Hepatocyte (in vitro differentiated cells): ENCODE results near the gene VASH1. TPM values are rescaled to one million over a fixed set of nuclear protein-coding genes. Genes with fewer than 3 reads are reported as not detected.

ENCODE experiments used
- DNase-seq: peaks from one replicate; pipeline ENCODE4 v3.0.0-alpha.2; 2016; ENCODE audit warnings: low spot score
- H2AFZ ChIP-seq: fragments of 200-600 bp; sonication (generic); 2 replicates; pipeline ENCODE4 v1.6.0; 2016; ENCODE audit warnings: antibody characterized with exemption, mild to moderate bottlenecking
- H3K27ac ChIP-seq: fragments of 200-600 bp; sonication (generic); 2 replicates; pipeline ENCODE4 v1.5.1; 2016; ENCODE audit warnings: mild to moderate bottlenecking
- H3K27me3 ChIP-seq: fragments of 200-600 bp; sonication (generic); 2 replicates; pipeline ENCODE4 v1.6.1; 2016
- H3K36me3 ChIP-seq: fragments of 200-600 bp; sonication (generic); replicated peaks from 2 replicates; pipeline ENCODE4 v1.5.1; 2016; ENCODE audit warnings: low read depth; ENCODE audit not compliant: insufficient read depth
- H3K4me1 ChIP-seq: fragments of 200-600 bp; sonication (generic); 2 replicates; pipeline ENCODE4 v1.5.1; 2016; ENCODE audit warnings: mild to moderate bottlenecking, moderate library complexity; ENCODE audit not compliant: insufficient read depth
- H3K4me2 ChIP-seq: fragments of 200-600 bp; sonication (generic); 2 replicates; pipeline ENCODE4 v1.6.0; 2016
- H3K4me3 ChIP-seq: fragments of 200-600 bp; sonication (generic); 2 replicates; pipeline ENCODE4 v1.5.1; 2016; ENCODE audit warnings: mild to moderate bottlenecking
- H3K79me2 ChIP-seq: fragments of 200-600 bp; sonication (generic); 2 replicates; pipeline ENCODE4 v1.6.0; 2017; ENCODE audit warnings: mild to moderate bottlenecking
- H3K9me2 ChIP-seq: fragments of 200-600 bp; sonication (generic); replicated peaks from 2 replicates; pipeline ENCODE4 v1.6.0; 2017; ENCODE audit warnings: mild to moderate bottlenecking; ENCODE audit not compliant: insufficient read depth
- H3K9me3 ChIP-seq: fragments of 200-600 bp; sonication (generic); 2 replicates; pipeline ENCODE4 v1.5.1; 2016; ENCODE audit warnings: low read depth, mild to moderate bottlenecking
- H4K20me1 ChIP-seq: fragments of 200-600 bp; sonication (generic); 2 replicates; pipeline ENCODE4 v1.6.0; 2016; ENCODE audit warnings: mild to moderate bottlenecking; ENCODE audit not compliant: insufficient read depth, poor library complexity, severe bottlenecking
- EZH2 ChIP-seq: fragments of 200-600 bp; sonication (generic); IDR thresholded peaks from 2 replicates; pipeline ENCODE4 v1.6.1; 2016; ENCODE audit warnings: antibody characterized with exemption, mild to moderate bottlenecking, borderline replicate concordance
- EZH2phosphoT487 ChIP-seq: fragments of 200-600 bp; sonication (generic); IDR thresholded peaks from one replicate; pipeline ENCODE4 v1.6.1; 2018; ENCODE audit warnings: antibody characterized with exemption, mild to moderate bottlenecking, low read depth, moderate library complexity; ENCODE audit not compliant: unreplicated experiment, severe bottlenecking
- WGBS: methylation state at CpG from one replicate; pipeline ENCODE4 v1.1.6; 2016; ENCODE audit warnings: low lambda C conversion rate; ENCODE audit errors: missing lambda C conversion rate; 5-methylcytosine and 5-hydroxymethylcytosine counted together
- polyA plus RNA-seq: library from polyadenylated mRNA; unstranded; fragments of >200 nt; fragmentation: Nextera tagmentation; extraction: Ambion mirVana; gene quantifications from 2 replicates; pipeline ENCODE4 v1.2.1, GENCODE V29; 2016
- total RNA-seq: library from RNA; depleted of rRNA; stranded (reverse); fragments of >200 nt; gene quantifications from 2 replicates; pipeline ENCODE4 v1.2.3, GENCODE V29; 2014
- TF ChIP-seq, protein P1 (sequence below): fragments of 200-600 bp; sonication (generic); IDR thresholded peaks from 2 replicates; pipeline ENCODE4 v1.5.1; 2016; ENCODE audit warnings: antibody characterized with exemption, mild to moderate bottlenecking; ENCODE audit not compliant: poor library complexity

VASH1 gene
- total and polyA plus RNA-seq, 2 experiments from 2014 or later: 4.8 to 6.3 TPM

DNA sequence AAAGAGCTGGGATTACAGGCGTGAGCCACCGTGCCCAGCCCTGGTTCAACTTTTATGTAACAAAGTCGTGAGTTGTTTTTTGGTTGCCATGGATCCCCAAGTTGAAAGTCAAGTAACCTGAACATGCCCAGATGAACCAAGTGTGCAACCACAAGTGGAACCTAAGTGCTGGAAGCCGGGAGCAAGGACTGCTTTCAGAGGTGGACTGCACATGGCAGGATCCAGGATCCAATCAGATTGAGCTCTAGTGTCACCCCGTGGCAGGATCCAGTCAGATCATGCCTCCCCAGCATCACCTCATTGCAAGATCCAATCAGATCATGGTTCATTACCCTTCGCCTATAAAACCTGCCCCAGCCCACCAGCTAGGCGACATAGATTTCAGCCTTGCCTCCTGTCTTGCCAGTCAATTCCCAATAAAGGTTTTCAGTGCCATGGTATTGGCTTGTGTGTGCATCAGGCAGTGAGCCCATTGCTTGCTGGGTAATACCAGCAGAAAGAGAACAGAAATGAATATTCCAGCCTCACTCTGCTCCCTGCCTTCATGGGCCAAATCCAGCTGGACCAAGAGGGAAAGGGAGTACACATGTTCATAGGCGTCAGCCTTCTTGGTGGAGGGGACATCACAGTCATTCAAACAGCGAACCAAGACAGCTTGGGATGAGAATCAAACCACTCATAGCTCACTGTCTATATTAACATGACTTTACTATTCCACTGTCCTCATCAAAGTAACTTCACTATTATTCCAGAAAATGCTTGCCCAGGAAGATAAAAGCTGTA lies 43.6 kb upstream of the VASH1 start:
- 95% methylated on average over 9 of the region's 9 CpGs for WGBS
- no peak for DNase-seq

GRCh38 chr14:76718306-76719040 lies 42.8 kb upstream of the VASH1 start:
- Histone ChIP-seq H3K9me2 (no peaks in the 10 kb centered on the region), H3K4me3 (no peak overlapping the region), H3K9me3 (no peaks in the 10 kb centered on the region), H3K4me1 (no peaks in the 10 kb centered on the region), H3K4me2 (no peak overlapping the region), H3K27me3 (no peaks in the 10 kb centered on the region), H4K20me1 (no peaks in the 10 kb centered on the region), H3K36me3 (no peaks in the 10 kb centered on the region), H3K79me2 (no peaks in the 10 kb centered on the region), H2AFZ (no peak overlapping the region), H3K27ac (no peak overlapping the region)
- TF ChIP-seq, protein P1, sequence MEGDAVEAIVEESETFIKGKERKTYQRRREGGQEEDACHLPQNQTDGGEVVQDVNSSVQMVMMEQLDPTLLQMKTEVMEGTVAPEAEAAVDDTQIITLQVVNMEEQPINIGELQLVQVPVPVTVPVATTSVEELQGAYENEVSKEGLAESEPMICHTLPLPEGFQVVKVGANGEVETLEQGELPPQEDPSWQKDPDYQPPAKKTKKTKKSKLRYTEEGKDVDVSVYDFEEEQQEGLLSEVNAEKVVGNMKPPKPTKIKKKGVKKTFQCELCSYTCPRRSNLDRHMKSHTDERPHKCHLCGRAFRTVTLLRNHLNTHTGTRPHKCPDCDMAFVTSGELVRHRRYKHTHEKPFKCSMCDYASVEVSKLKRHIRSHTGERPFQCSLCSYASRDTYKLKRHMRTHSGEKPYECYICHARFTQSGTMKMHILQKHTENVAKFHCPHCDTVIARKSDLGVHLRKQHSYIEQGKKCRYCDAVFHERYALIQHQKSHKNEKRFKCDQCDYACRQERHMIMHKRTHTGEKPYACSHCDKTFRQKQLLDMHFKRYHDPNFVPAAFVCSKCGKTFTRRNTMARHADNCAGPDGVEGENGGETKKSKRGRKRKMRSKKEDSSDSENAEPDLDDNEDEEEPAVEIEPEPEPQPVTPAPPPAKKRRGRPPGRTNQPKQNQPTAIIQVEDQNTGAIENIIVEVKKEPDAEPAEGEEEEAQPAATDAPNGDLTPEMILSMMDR: no peak
- no peak for TF ChIP-seq EZH2phosphoT487
- no peak for TF ChIP-seq EZH2
- 89% methylated on average over 6 of the region's 6 CpGs for WGBS
- no peak for DNase-seq

More for the DNA sequence above, 43.6 kb upstream of the VASH1 start:
- H3K27me3 ChIP-seq: no peaks in the 10 kb centered on the region
- H4K20me1 ChIP-seq: no peaks in the 10 kb centered on the region
- H3K36me3 ChIP-seq: no peaks in the 10 kb centered on the region
- no peaks in the 10 kb centered on the region for H3K9me3 ChIP-seq
- H3K4me2 ChIP-seq: no peak overlapping the region
- H2AFZ ChIP-seq: no peak overlapping the region
- TF ChIP-seq EZH2 (no peak), EZH2phosphoT487 (no peak)
- TF ChIP-seq, protein P1: no peak
- no peaks in the 10 kb centered on the region for H3K79me2 ChIP-seq
- no peak overlapping the region for H3K27ac ChIP-seq
- H3K4me1 ChIP-seq: no peaks in the 10 kb centered on the region
- H3K9me2 ChIP-seq: no peaks in the 10 kb centered on the region
- no peak overlapping the region for H3K4me3 ChIP-seq

DNA sequence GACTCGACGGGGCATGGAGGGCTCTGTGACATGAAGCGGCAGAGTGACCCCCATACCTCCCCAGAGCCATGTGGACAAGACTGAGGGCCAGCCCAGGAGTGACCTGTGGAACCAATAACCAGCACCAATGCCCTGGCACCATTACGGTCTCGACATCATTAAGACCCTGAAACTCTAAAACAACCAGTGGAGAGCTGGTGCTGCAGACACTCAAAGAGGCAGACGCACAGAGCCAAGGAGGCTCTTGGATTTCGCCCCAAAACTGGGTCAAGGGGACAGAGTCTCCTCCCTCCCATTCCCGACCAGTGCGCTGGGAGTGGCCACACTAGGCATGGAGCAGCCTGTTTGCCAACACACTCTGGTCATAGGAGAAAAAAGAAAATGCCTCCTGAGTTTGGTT lies 41.6 kb upstream of the VASH1 start:
- 94% methylated on average over 9 of the region's 9 CpGs for WGBS
- Histone ChIP-seq H3K27ac (no peak overlapping the region), H3K4me1 (no peaks in the 10 kb centered on the region), H2AFZ (no peak overlapping the region), H3K9me2 (no peaks in the 10 kb centered on the region), H3K4me2 (no peak overlapping the region), H3K79me2 (no peaks in the 10 kb centered on the region), H3K27me3 (no peaks in the 10 kb centered on the region), H3K36me3 (no peaks in the 10 kb centered on the region), H4K20me1 (no peaks in the 10 kb centered on the region), H3K4me3 (no peak overlapping the region), H3K9me3 (no peaks in the 10 kb centered on the region)
- no peak for DNase-seq
- TF ChIP-seq EZH2phosphoT487 (no peak), EZH2 (no peak)
- TF ChIP-seq, protein P1: no peak
